Central memory CD8-positive, alpha-beta T cell (primary cell): ENCODE data around the gene SNRPA1.

Experiments
- ATAC-seq: fragments of 150-1000 bp; cut with Tn5 transposase; replicated peaks from 2 replicates; pipeline ENCODE4 v1.10.0; 2022; ENCODE audit warnings: mild to moderate bottlenecking, moderate FRiP score, moderate number of reproducible peaks; ENCODE audit not compliant: poor library complexity, severe bottlenecking; ENCODE audit errors: extremely low read depth
- DNase-seq, 2 donors: peaks; one replicate each; pipeline ENCODE4 v3.0.0; 2021; ENCODE audit warnings: low spot score in 2 of 2
- H3K27ac Mint-ChIP-seq: one replicate; pipeline ENCODE4 v1.8.0; 2022; ENCODE audit warnings: low read depth, mild to moderate bottlenecking, moderate library complexity, mixed read lengths
- H3K27me3 Mint-ChIP-seq: one replicate; pipeline ENCODE4 v1.8.0; 2022; ENCODE audit warnings: mixed read lengths
- H3K36me3 Mint-ChIP-seq: one replicate; pipeline ENCODE4 v1.8.0; 2022; ENCODE audit warnings: mild to moderate bottlenecking, moderate library complexity, mixed read lengths; ENCODE audit not compliant: insufficient read depth
- H3K4me1 Mint-ChIP-seq: one replicate; pipeline ENCODE4 v1.8.0; 2022; ENCODE audit warnings: mixed read lengths
- H3K4me3 Mint-ChIP-seq: one replicate; pipeline ENCODE4 v1.8.0; 2022; ENCODE audit warnings: mild to moderate bottlenecking, moderate library complexity, mixed read lengths
- H3K9me3 Mint-ChIP-seq: one replicate; pipeline ENCODE4 v1.8.0; 2022; ENCODE audit warnings: mixed read lengths

Gene SNRPA1

DNA sequence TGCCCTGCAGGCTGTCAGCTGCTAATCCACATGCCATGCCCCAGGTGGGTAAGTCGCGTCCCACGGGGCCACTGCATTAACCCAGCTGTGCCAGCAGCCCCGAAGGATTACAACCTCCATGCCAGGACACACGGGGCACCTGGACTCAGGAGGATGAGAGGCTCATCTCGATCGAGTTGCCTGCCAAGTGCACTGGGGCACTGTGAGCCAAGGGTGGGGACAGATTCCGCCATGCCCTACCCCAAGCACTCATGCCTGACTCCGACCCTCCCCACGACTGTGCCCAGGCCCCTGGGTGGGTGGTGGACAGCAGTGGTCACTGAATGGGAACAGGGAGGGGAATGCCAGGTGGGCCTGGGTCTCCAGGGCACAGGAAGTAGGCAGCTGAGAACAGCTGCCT lies 20.7 kb upstream of the SNRPA1 start:
- no peak overlapping the region for H3K27ac Mint-ChIP-seq
- no peaks in the 10 kb centered on the region for H3K9me3 Mint-ChIP-seq
- ATAC-seq (no peak), DNase-seq (no peak)
- no peaks in the 10 kb centered on the region for H3K27me3 Mint-ChIP-seq
- peaks cover 7% of the 10 kb centered on the region for H3K4me1 Mint-ChIP-seq
- H3K36me3 Mint-ChIP-seq: peaks cover 2% of the 10 kb centered on the region
- H3K4me3 Mint-ChIP-seq: no peak overlapping the region

DNA sequence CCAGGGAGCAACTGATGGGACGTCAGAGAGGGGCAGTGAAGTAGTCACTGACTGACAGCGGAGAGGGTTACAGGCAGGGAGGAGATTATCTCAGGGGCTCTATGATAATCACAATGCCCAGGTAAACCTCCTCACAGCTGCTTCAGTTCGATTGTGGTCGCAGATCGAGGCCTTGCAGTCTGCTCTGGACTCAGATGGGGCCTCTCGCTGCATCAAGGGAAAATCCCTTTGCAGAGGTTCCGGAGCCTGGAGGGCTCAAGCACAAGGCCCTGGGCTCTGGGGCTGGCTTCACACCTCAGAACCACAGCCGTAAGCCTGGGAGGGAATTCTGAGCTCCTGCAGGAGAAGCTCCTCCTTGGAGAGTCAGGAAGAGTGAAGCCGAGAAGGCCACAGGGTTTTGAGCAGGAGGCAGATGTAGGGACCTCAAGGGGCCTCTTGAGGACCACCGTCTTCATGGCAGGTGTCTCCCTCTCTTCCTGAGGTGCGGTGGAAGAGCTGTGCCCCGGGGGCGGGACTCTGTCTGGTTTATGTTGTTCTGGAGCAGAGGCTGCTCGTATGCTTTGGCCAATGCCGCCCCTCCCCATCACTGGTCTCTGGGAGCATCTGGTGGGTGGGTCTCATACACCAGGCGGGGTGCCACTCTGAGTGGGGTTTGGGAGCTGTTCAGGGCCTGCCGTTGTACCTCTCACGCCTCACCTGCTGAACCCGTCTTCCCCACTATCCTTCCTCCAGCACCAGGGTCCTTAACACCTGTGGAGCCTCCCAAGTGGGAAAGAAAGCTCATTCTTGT lies 19.5 kb upstream of the SNRPA1 start:
- Mint-ChIP-seq H3K36me3 (peaks cover 2% of the 10 kb centered on the region), H3K27ac (no peak overlapping the region), H3K9me3 (no peaks in the 10 kb centered on the region), H3K4me1 (no peaks in the 10 kb centered on the region), H3K27me3 (no peaks in the 10 kb centered on the region), H3K4me3 (no peak overlapping the region)
- DNase-seq (no peak), ATAC-seq (no peak)

DNA sequence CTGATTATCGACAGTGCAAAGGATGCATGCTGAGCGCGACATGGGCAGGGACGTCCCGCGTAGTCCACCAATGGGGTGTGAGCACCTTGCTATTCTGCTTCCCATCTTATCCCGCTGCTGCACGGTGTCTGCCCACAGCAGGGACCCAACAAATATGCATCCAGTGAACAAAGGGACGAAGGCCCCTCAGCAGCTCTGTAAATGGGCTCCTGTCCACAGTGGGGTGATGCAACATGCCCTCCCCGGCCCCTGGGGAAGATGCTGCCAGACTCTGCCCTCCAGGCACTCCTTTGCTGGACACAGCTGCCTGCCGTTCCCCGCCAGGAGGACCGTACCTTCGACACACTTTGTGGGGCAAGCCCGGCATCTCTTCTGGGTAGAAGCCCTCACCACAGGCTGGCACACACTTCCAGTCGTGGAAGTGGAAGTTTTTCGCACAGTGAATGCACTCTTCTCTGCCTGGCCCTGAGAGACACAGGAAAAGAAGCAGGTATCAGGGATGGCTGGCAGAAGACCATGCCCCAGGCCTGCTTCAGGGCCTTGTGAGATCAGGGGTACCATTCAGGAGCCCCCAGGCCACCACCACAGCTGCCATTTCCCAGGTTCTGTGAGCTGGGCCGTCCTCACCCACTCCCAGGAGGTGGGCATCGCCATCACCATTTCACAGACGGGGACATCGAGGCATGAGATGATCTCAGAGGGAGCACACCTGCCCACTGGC lies 18.2 kb upstream of the SNRPA1 start:
- ATAC-seq (no peak), DNase-seq (no peak)

GRCh38 chr15:101310508-101310907 lies 15.5 kb upstream of the SNRPA1 start:
- Mint-ChIP-seq H3K27me3 (peaks cover 15% of the 10 kb centered on the region), H3K4me3 (no peak overlapping the region), H3K9me3 (no peaks in the 10 kb centered on the region), H3K4me1 (no peaks in the 10 kb centered on the region), H3K27ac (no peak overlapping the region), H3K36me3 (no peaks in the 10 kb centered on the region)
- no peak for DNase-seq
- no peak for ATAC-seq

More for the DNA sequence above, 18.2 kb upstream of the SNRPA1 start:
- H3K9me3 Mint-ChIP-seq: no peaks in the 10 kb centered on the region
- H3K4me1 Mint-ChIP-seq: no peaks in the 10 kb centered on the region
- no peaks in the 10 kb centered on the region for H3K27me3 Mint-ChIP-seq
- no peak overlapping the region for H3K4me3 Mint-ChIP-seq
- no peaks in the 10 kb centered on the region for H3K36me3 Mint-ChIP-seq
- H3K27ac Mint-ChIP-seq: no peak overlapping the region

- Mint-ChIP-seq H3K27ac (no peak overlapping the region), H3K36me3 (no peaks in the 10 kb centered on the region), H3K4me1 (no peaks in the 10 kb centered on the region), H3K27me3 (peaks cover 15% of the 10 kb centered on the region), H3K4me3 (no peak overlapping the region), H3K9me3 (no peaks in the 10 kb centered on the region)
- DNase-seq (no peak), ATAC-seq (no peak)
These were observed 15.1 kb upstream of the SNRPA1 start for GRCh38 chr15:101310161-101310480.

- Mint-ChIP-seq H3K36me3 (no peaks in the 10 kb centered on the region), H3K27ac (no peak overlapping the region), H3K9me3 (no peaks in the 10 kb centered on the region), H3K4me3 (no peak overlapping the region), H3K27me3 (peaks cover 19% of the 10 kb centered on the region), H3K4me1 (no peaks in the 10 kb centered on the region)
- DNase-seq: no peak
- no peak for ATAC-seq
These were observed 14.6 kb upstream of the SNRPA1 start for GRCh38 chr15:101309436-101310160.

DNA sequence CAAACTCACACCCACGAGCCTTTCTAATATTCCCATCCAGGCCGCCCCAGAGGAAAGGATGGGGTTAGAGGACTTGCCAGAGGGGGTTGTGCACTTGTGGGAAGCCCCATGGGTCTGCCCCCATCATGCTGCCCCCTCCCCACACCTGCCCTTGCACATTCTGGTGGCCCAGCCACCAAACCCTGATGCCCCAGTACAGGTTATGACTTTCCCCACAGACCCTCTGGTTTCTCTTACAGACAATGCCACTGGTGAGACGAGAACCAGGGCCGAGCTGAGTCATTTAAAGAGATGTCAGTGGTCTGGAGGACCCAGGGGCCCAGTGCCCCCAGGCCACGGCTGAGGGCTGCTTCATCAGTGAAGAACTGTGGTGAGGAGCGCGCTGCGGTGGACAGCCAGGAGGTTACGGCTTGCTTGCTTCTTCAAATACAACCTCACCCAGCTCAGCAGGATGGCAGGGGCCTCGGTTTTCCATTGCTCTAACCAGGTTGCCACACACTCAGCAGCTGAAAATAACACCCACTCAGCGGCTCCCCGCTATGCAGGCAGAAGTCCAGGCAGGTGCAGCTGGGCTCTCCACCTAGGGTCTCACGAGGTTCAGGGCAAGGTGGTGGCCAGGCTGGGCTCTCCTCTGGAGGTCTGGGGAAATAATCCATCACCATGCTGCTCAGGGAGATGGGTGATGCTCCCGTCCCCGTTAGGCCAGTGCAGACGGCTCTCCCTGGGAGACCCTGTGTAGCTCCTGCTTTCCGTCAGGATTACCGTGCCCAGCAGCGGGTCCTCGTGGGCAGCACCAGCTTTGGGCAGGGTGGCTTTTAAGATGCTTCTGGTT lies 13.8 kb upstream of the SNRPA1 start:
- Mint-ChIP-seq H3K9me3 (no peaks in the 10 kb centered on the region), H3K4me3 (no peak overlapping the region), H3K4me1 (no peaks in the 10 kb centered on the region), H3K27ac (no peak overlapping the region), H3K36me3 (no peaks in the 10 kb centered on the region), H3K27me3 (peaks cover 25% of the 10 kb centered on the region)
- no peak for DNase-seq
- ATAC-seq: no peak

DNA sequence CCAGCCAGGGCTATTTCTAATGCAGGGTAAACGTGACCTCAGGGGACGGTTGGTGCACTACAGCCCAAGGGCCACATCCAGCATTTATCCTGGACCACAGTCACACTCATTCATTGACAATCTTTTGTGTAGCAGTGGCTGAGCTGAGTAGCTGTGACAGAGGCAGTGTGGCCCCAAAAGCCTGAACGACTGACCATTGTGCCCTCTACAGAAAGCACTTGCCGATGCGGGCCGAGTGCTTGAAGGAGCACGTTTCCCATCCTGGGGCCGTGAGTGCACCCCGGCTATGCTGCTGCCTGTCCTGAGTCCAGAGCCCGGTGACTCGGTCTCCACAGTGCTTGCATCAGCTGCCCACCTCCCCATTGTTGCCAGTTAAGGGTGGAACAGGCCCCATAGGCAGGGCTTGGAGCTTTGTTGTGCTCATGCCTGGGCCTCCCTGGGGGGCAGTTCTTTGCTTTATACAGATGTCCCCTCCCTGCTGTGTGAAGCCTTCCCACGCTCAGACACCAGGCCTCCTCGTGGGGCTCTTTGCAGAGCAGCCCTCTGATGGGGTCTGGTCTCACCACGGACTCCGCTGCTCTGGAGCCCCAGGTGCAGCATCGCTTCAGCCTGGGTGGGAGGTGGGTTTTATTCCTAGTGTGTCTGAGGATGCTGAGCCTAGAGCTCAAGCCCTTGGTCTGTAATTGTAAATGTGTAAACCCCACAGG lies 13.0 kb upstream of the SNRPA1 start:
- Mint-ChIP-seq H3K27ac (no peak overlapping the region), H3K36me3 (no peaks in the 10 kb centered on the region), H3K27me3 (peaks cover 25% of the 10 kb centered on the region), H3K4me1 (no peaks in the 10 kb centered on the region), H3K9me3 (no peaks in the 10 kb centered on the region), H3K4me3 (no peak overlapping the region)
- ATAC-seq (no peak), DNase-seq (no peak)

- peaks cover 25% of the 10 kb centered on the region for H3K27me3 Mint-ChIP-seq
- H3K4me1 Mint-ChIP-seq: no peaks in the 10 kb centered on the region
- H3K36me3 Mint-ChIP-seq: no peaks in the 10 kb centered on the region
- DNase-seq: no peak
- no peak overlapping the region for H3K4me3 Mint-ChIP-seq
- ATAC-seq: no peak
- no peak overlapping the region for H3K27ac Mint-ChIP-seq
- no peaks in the 10 kb centered on the region for H3K9me3 Mint-ChIP-seq
These were observed 12.2 kb upstream of the SNRPA1 start for GRCh38 chr15:101307048-101307896.

- H3K36me3 Mint-ChIP-seq: no peaks in the 10 kb centered on the region
- peaks cover 25% of the 10 kb centered on the region for H3K27me3 Mint-ChIP-seq
- no peaks in the 10 kb centered on the region for H3K9me3 Mint-ChIP-seq
- H3K4me3 Mint-ChIP-seq: no peak overlapping the region
- no peak overlapping the region for H3K27ac Mint-ChIP-seq
- no peak for DNase-seq
- no peaks in the 10 kb centered on the region for H3K4me1 Mint-ChIP-seq
- no peak for ATAC-seq
These were observed 11.4 kb upstream of the SNRPA1 start for GRCh38 chr15:101306341-101307047.

GRCh38 chr15:101305820-101306255 lies 10.8 kb upstream of the SNRPA1 start:
- DNase-seq (no peak), ATAC-seq (no peak)
- Mint-ChIP-seq H3K4me1 (no peaks in the 10 kb centered on the region), H3K4me3 (no peak overlapping the region), H3K27ac (no peak overlapping the region), H3K9me3 (no peaks in the 10 kb centered on the region), H3K27me3 (peaks cover 25% of the 10 kb centered on the region), H3K36me3 (no peaks in the 10 kb centered on the region)
